A673 (cell line): ENCODE data around the gene CTSA.

Source experiments
- CTCF ChIP-seq: fragments of 300-800, 200-600 bp; sonication (generic); conservative IDR thresholded peaks from 2 replicates; pipeline ENCODE4 v1.5.1; 2017; ENCODE audit warnings: low read depth, mild to moderate bottlenecking, antibody characterized with exemption, low read length, moderate library complexity, mixed read lengths
- EZH2 ChIP-seq: fragments of 200-600 bp; sonication (generic); IDR thresholded peaks from 2 replicates; pipeline ENCODE4 v1.6.1; 2017; ENCODE audit warnings: borderline replicate concordance, low read depth, mild to moderate bottlenecking, mixed read lengths, antibody characterized with exemption, low read length; ENCODE audit not compliant: poor library complexity, severe bottlenecking

GRCh38 chr20:45861221-45862075 is 29.7 kb upstream of the CTSA start:
- no peak for TF ChIP-seq CTCF
- no peak for TF ChIP-seq EZH2
